GM12892 (cell line): ENCODE data around the gene OST4.

ENCODE experiments used
- POLR2A ChIP-seq: IDR thresholded peaks from 2 replicates; pipeline ENCODE4 v1.6.1; 2011; ENCODE audit warnings: low read depth, low read length, control low read depth
- POLR2AphosphoS5 ChIP-seq: IDR thresholded peaks from 2 replicates; pipeline ENCODE4 v1.6.1; 2011; ENCODE audit warnings: low read depth, low read length, control low read depth
- TAF1 ChIP-seq: IDR thresholded peaks from 2 replicates; pipeline ENCODE4 v1.6.1; 2011; ENCODE audit warnings: low read depth, mild to moderate bottlenecking, control low read depth, low read length, borderline replicate concordance

- no peak for TF ChIP-seq POLR2AphosphoS5
- no peak for TF ChIP-seq POLR2A
- TF ChIP-seq TAF1 = no peak
Measured at GRCh38 chr2:27023740-27024139, 47.7 kb downstream of the OST4 start.
